A673 (cell line): ENCODE results near the gene RAB15.

Source experiments
- EZH2 ChIP-seq: fragments of 200-600 bp; sonication (generic); IDR thresholded peaks from 2 replicates; pipeline ENCODE4 v1.6.1; 2017; ENCODE audit warnings: borderline replicate concordance, low read depth, mild to moderate bottlenecking, mixed read lengths, antibody characterized with exemption, low read length; ENCODE audit not compliant: poor library complexity, severe bottlenecking
- TF ChIP-seq, protein P1 (sequence below): fragments of 300-800, 200-600 bp; sonication (generic); conservative IDR thresholded peaks from 2 replicates; pipeline ENCODE4 v1.5.1; 2017; ENCODE audit warnings: low read depth, mild to moderate bottlenecking, antibody characterized with exemption, low read length, moderate library complexity, mixed read lengths

DNA sequence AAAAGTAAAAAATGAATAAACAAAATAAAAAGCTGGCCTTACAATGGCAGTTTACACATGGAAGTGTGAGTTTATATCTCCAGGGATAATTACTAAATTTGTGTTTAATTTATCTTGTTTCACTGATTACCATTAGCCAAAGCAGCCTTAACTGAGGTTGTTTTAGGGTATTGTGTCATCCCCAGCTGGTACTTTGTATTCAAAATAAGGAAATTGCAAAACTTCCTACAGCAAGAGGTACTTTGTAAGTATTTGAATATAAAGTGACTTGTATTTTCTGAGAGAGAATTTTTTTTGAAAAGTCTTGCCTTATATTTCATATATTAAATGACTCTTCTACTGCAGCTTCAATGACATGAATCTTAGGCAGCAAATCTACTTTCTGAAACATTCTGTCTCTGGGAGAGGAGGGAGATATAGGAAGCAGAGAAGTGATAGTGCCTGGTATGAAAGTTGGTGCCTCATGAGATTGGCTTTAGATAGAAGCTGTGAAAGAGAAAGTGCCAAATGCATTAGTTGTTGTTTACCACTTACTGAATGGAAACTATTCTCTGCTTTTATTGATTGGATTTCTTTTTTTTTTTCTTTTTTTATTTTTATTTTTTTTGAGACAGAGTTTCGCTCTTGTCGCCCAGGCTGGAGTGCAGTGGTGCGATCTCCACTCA is 21.3 kb upstream of the RAB15 start:
- TF ChIP-seq EZH2: no peak
- TF ChIP-seq, protein P1, sequence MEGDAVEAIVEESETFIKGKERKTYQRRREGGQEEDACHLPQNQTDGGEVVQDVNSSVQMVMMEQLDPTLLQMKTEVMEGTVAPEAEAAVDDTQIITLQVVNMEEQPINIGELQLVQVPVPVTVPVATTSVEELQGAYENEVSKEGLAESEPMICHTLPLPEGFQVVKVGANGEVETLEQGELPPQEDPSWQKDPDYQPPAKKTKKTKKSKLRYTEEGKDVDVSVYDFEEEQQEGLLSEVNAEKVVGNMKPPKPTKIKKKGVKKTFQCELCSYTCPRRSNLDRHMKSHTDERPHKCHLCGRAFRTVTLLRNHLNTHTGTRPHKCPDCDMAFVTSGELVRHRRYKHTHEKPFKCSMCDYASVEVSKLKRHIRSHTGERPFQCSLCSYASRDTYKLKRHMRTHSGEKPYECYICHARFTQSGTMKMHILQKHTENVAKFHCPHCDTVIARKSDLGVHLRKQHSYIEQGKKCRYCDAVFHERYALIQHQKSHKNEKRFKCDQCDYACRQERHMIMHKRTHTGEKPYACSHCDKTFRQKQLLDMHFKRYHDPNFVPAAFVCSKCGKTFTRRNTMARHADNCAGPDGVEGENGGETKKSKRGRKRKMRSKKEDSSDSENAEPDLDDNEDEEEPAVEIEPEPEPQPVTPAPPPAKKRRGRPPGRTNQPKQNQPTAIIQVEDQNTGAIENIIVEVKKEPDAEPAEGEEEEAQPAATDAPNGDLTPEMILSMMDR: no peak
